WI38 (cell line): ENCODE results near the gene SPAG16.

Experiments
- H3K4me3 ChIP-seq: 2 replicates; pipeline ENCODE4 v1.5.1; 2011; ENCODE audit warnings: low read depth, mild to moderate bottlenecking, control low read depth, low read length
- TF ChIP-seq, protein P1 (sequence below): IDR thresholded peaks from 2 replicates; pipeline ENCODE4 v1.5.1; 2012; ENCODE audit warnings: low read depth, mild to moderate bottlenecking, control low read depth, low read length

SPAG16 gene

DNA sequence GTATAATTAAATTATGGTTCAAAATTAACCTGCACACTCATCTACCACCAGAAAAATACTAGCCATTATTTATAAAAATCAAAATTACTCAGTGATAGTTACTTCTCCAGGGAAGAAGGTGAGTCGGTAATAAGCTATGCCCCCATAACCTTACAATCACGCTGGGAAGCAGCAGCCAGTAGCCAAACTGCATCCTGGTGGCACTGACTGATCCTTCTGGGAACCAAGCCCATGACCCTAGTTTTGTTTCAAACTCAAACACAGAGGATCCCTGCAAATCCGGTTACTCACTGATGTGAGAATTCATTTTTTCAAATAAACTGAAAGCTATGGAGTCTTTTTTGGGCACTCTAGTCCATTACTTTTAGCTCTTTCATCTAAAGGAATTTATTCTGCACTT lies 1038.4 kb downstream of the SPAG16 start:
- TF ChIP-seq, protein P1, sequence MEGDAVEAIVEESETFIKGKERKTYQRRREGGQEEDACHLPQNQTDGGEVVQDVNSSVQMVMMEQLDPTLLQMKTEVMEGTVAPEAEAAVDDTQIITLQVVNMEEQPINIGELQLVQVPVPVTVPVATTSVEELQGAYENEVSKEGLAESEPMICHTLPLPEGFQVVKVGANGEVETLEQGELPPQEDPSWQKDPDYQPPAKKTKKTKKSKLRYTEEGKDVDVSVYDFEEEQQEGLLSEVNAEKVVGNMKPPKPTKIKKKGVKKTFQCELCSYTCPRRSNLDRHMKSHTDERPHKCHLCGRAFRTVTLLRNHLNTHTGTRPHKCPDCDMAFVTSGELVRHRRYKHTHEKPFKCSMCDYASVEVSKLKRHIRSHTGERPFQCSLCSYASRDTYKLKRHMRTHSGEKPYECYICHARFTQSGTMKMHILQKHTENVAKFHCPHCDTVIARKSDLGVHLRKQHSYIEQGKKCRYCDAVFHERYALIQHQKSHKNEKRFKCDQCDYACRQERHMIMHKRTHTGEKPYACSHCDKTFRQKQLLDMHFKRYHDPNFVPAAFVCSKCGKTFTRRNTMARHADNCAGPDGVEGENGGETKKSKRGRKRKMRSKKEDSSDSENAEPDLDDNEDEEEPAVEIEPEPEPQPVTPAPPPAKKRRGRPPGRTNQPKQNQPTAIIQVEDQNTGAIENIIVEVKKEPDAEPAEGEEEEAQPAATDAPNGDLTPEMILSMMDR = no peak
- H3K4me3 ChIP-seq = no peak overlapping the region

DNA sequence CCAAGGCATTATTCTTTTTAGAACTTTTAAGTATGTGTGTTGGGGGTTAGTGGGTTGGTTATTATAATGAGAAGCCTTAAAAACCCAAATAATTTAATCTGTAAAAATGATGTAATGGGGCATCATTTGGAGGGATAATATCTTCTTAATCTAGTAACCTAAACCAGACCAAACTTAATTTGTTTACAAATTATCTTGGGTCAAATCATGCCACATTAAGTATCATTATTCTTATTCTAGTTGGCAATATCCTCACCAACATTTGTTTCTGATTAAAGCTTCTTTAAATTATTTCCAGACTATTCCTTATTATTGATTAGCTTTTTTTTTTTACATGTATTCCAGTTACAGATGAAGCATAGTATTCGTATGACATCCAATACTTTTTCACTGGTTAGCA lies 1041.1 kb downstream of the SPAG16 start:
- no peak overlapping the region for H3K4me3 ChIP-seq
- TF ChIP-seq, protein P1 = no peak

DNA sequence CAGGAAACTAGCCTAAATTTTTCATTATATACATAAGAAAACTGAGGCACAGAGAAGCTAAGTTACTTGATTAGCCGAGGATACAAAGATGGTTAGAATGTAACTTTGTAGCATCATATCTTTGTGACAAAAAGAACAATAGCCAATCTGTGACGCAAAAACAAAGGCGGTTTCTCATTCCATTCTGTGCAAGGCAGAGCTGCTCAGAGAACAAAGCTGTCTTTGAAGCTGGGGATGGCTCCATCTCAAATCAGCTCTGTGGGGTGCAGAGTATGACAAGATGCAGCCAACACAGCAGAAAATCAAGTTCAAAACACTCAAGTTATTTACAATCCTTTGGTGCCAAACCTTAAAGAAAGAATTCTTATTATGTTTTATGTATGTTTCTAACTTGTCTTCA lies 1044.7 kb downstream of the SPAG16 start:
- TF ChIP-seq, protein P1 = no peak
- H3K4me3 ChIP-seq = no peak overlapping the region

DNA sequence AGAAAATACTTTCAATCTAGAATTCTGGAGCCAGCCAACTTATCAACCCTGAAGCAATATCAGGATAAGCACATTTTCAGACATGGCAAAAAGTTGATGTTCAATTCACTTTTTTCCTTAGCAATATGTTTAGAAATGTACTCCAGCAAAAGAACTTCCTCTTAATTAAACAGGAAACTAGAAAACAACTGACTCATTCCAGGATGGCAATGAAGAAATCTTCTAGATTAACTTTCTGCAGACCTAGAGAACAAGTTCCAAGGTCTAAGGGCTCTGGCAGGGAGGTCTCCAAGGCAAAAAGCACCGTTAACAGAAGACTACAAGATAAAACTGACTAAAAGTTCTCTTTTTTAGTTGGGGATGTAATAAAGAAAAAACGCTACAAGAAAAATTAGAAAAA lies 1057.4 kb downstream of the SPAG16 start:
- H3K4me3 ChIP-seq = no peak overlapping the region
- TF ChIP-seq, protein P1 = no peak

DNA sequence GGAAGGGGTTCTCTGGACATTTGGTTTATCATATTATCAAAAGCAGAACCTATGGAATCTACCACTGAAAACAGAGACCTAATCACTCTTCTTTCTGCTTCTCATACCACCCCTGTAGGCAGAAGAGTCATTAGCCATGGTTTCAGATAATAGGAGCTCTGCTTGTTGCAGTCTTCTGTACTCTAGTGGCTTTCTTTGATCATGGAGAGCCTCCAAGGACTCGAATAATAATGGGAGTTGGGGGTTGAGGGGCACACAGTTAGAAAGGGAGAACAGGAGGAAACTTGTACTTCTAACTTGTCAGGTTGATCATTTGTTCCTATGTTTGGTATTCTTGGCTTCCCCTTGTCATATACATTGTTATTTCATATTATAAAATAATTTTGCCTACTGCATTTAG lies 1074.2 kb downstream of the SPAG16 start:
- TF ChIP-seq, protein P1 = no peak
- no peak overlapping the region for H3K4me3 ChIP-seq

DNA sequence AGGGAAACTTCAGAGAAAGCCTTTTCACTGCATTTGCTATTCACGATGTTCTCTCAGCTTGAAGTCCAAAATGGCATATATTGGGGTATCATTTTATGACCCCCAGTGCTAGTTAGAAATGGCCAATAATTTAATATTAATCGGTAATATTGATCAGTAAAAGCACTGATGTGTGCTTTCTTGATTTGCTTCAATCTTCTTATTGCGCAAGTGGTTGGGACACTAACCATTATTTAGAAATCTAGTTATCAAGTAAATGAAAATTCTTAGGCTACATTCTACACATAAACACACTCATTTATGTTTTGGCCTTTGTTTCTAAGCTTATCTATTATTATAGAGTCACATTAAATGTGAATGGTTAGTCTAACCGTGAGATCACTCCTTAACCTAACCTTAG lies 1076.9 kb downstream of the SPAG16 start:
- no peak overlapping the region for H3K4me3 ChIP-seq
- TF ChIP-seq, protein P1 = no peak

DNA sequence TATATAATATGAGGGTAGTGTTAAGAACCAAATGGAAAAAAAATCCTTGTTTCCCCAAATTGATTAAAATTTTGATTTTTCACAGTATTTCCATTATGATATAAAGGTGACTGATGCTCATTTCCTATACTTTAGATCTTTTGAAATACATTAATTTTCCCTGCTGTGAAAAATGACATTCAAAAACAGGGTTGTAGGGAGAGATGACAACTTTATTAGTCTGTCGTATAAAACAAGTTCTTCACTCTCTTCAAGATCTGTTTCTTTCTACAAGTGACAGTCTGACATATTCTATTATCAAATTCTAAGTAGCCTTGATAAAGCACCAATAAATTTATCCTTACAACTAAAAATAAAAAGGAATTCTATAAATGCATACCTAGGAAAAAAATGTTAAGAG lies 1081.3 kb downstream of the SPAG16 start:
- TF ChIP-seq, protein P1 = no peak
- H3K4me3 ChIP-seq = no peak overlapping the region

DNA sequence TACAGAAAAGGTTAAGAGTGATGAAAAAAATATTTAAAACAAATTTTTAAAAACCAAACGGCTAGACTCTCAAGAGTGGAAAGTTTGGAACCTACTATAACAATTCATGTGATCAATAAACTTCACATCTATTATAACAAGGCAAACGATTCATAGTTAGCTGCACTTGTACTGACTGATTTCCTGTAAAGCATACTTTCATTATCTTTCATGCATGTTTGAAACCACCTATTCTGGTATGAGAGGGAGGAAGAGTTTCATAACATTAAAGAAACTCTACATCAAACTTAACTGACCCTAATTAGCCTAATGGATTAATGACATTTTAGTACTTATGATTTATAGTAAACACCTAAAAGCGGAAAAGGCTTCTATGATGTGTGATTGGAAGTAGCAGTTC lies 1082.9 kb downstream of the SPAG16 start:
- no peak overlapping the region for H3K4me3 ChIP-seq
- TF ChIP-seq, protein P1 = no peak
